Right renal cortex interstitium (tissue), 3 donors: ENCODE results near the gene KCTD16. TPM values are rescaled to one million over a fixed set of nuclear protein-coding genes. Genes with fewer than 3 reads are reported as not detected.

Source experiments
- DNase-seq, 3 donors: peaks; one replicate each; pipeline ENCODE4 v3.0.0-alpha.2; 2013; ENCODE audit warnings: low read depth in 3 of 3, low spot score in 2 of 3
- polyA plus RNA-seq, 3 donors: library from polyadenylated mRNA; unstranded; fragments of 120-200 nt; gene quantifications; one replicate each; pipeline ENCODE4 v1.2.1, GENCODE V29; 2013; ENCODE audit not compliant: insufficient read length in 3 of 3

The KCTD16 gene
- polyA plus RNA-seq, 3 donors = 2.2 to 2.8 (median 2.7) TPM

DNA sequence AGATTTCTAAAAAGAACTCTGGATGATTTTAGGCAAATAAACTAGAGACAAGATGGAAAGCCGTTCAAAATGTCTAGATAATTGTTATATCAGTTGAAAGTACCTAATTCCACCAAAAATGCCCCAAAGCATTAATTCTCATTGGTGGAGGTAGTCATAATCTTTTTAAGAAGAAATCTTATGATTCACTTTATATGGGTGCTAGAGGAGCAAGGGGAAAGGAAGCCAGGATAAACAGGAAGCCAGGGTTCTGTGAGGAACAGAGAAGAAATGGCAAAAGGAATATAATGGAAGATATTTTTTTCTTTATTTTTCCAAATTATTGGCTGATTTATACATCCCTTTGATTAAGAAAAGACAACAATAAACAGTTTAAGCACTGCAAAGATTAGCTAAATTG lies 8.0 kb upstream of the KCTD16 start:
- no peak for DNase-seq

GRCh38 chr5:144166696-144167095 lies 4.0 kb upstream of the KCTD16 start:
- no peak for DNase-seq

- no peak for DNase-seq
These were observed 2.7 kb upstream of the KCTD16 start for GRCh38 chr5:144167998-144168397.

DNA sequence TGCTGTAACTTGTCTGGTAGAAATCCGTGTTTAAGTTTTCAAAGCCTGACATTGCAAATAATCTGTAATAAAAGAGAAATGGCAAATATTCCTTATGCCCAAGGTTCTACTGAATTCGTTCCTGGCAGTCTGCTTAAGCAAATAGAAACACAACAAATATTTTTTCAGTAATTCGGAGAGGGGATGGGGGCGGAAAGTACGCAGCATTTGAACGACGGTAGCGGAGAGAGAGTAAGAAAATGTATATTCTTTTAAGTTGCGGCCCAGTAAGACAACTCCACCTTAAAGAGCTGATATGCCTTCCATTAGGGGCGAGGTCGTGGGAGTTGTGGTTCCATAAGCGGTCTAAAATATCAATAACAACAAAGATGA lies 783 bp upstream of the KCTD16 start:
- DNase-seq = no peak

DNA sequence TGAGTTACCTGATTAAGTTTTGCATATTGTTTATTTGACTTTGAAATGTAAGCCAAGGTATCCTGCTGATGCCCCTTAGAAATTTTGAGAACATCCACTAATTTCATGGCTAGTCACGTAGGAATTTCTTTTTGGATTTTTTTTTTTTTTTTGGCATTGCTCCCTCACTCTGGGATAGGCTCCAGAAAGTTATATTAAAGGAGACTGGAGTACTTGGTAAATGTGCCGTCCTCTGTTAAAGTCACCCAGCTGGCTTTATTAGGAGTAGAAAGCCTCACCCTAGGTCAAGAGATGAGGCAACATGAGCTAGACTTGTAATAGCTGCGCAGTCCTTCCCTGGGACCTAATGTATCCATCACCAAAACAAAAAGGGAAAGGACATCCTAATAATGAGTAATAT lies 3.1 kb downstream of the KCTD16 start:
- no peak for DNase-seq

GRCh38 chr5:144177548-144177947 lies 6.9 kb downstream of the KCTD16 start:
- DNase-seq = no peak

DNA sequence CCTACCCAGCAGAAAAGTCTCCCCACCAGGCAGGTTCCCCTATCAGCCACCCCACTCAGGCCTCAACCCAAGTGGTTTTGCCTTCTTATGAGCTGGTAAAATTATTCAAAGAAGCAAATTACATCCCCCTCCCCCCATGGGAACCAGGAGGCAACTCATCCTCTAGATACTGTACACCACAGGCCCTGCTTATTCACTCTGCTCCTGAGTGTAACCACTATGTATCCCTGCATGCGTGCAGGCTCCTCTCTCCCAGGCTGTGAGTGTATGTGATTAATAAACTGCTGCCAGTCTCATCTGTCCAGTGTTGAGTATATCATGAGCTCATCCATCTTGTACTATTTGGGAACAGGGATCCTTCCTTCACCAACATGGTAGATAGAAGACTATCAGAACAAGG lies 8.6 kb downstream of the KCTD16 start:
- DNase-seq = no peak

GRCh38 chr5:144183254-144183889 lies 12.7 kb downstream of the KCTD16 start:
- no peak for DNase-seq

- DNase-seq = no peak
These were observed 17.1 kb downstream of the KCTD16 start for GRCh38 chr5:144187699-144188294.

DNA sequence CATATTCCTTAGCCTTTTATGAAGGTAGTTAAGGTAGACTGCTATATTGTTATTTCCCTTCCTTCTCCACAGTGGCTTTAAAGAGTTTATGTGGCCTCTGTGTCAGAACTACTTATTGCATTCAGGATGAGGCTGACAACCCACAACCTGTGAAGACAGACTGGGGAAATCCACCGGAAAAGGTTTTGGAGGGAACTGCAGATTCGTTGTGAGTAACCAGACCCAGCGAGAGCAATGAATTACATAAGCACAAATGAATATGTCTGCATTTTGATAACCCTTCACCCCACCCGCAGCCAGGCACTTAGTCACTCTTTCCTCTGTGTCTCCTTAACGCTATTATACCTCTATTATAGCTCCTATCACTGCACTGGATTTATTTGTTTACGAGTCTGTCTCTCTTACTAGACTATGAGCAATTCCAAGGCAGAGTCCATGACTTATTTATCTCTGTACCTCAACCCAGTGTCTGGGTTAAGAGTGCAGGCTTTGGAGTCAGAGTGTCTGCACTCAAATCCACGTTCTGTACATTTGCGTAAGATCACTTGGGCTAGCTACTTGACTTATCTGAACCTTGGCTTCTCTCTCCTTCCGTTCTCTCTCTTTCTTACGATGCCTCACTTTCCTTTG lies 19.2 kb downstream of the KCTD16 start:
- DNase-seq = no peak

- DNase-seq = no peak
These were observed 20.9 kb downstream of the KCTD16 start for GRCh38 chr5:144191531-144191930.

- no peak for DNase-seq
These were observed 21.3 kb downstream of the KCTD16 start for GRCh38 chr5:144191998-144192397.

- DNase-seq = no peak
These were observed 22.0 kb downstream of the KCTD16 start for GRCh38 chr5:144192661-144193060.

- DNase-seq = no peak
These were observed 23.5 kb downstream of the KCTD16 start for GRCh38 chr5:144194144-144194543.

- DNase-seq = no peak
These were observed 24.8 kb downstream of the KCTD16 start for GRCh38 chr5:144195448-144195847.

DNA sequence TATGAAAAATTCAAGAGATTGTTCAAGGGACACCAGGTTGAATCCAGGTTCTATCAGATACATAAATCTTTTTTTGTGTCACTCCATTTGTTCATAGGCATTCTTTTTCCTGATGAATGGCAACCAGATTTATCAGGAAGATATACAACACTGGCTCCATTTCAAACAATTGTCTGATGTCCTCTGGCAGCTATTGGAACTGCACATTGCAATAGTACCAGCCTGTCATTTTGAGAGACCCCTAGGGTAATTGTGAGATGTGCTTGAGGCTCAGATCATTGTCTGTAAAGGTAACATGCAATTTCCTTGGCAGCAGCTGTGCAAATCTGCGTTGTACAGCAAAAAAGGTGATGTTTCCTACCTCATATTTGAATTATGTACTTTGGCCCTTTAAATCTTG lies 25.9 kb downstream of the KCTD16 start:
- no peak for DNase-seq

DNA sequence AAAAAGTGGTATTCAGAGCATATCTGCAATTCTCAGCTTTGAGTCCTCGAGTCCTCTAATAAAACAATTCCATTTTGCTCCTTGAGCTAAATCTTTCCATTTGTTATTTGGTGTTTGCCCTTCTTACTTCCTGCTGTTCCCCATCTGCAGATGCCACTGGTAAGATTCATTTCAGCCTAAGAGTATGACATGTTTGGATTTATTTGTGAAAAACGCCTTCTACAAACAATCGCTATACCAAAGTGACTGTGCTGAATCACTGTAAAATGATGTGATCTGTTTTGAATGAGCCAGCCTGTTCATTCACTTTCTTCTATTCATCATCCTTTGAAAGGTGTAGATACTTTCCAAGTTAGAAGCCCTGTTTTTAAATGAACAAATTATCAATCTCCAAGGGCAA lies 27.7 kb downstream of the KCTD16 start:
- no peak for DNase-seq

GRCh38 chr5:144201588-144201987 lies 30.9 kb downstream of the KCTD16 start:
- no peak for DNase-seq

- no peak for DNase-seq
These were observed 31.4 kb downstream of the KCTD16 start for GRCh38 chr5:144202072-144202471.

DNA sequence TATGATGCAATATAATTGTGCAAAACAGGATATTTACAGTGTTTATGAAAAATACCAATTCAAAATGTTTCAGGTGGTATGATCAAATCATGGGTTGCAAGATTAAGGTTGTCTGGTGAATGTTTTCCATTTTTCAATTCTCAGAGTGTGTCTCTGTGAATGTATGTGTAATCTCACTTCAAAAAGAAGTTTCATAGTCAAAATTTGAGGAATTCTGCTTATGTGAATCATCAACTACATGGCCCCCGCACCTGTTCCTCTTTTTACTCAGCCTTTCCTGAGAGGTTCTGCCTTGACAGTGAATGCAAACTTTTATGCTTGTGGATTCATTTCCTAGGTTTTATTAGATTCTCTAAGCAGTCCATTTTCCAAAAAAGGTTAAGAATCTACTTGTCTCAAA lies 32.1 kb downstream of the KCTD16 start:
- DNase-seq = no peak

GRCh38 chr5:144203750-144204596 lies 33.3 kb downstream of the KCTD16 start:
- peak; percentile 58 to 65 (median 61) for DNase-seq
